Stomach (tissue), 4 donors: ENCODE data around the gene FOXN3.

Experiments used
- POLR2AphosphoS5 ChIP-seq, 3 donors: sonication (generic); formaldehyde crosslinking; IDR thresholded peaks; one replicate each; pipeline ENCODE4 v1.6.1; 2016; ENCODE audit warnings: antibody characterized with exemption in 3 of 3
- TF ChIP-seq, protein P1 (sequence below), 7 experiments: fragments of 450-650 bp in 4 of 7; fragments of 200-600 bp in 3 of 7; sonication (generic) in 3 of 7; IDR thresholded peaks; one replicate each; pipeline ENCODE4 v1.5.1; 2016 to 2019; ENCODE audit warnings: antibody characterized with exemption in 7 of 7, control low read depth in 2 of 7, mild to moderate bottlenecking in 1 of 7

DNA sequence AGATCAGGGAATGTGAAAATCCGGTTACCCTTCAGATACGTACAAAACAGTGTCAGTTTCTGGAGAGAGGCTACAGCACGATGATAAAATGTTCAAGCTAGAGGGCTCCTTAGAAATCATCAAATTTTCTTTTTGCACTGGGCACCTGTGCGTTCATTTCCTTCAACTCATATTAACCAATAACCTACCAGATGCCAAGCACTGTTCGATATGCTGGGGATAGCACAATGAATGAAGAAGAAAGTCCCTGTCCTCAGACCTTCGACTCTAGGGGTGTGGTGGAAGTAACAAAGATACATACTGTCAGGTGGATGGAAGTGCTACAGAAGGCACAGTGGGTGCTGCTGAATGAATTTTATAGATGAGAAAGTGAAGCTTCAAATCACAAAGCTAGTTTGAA is 172.3 kb downstream of the FOXN3 start:
- no peak for TF ChIP-seq POLR2AphosphoS5 (IDR thresholded peaks at IDR 0.05)
- TF ChIP-seq, protein P1, sequence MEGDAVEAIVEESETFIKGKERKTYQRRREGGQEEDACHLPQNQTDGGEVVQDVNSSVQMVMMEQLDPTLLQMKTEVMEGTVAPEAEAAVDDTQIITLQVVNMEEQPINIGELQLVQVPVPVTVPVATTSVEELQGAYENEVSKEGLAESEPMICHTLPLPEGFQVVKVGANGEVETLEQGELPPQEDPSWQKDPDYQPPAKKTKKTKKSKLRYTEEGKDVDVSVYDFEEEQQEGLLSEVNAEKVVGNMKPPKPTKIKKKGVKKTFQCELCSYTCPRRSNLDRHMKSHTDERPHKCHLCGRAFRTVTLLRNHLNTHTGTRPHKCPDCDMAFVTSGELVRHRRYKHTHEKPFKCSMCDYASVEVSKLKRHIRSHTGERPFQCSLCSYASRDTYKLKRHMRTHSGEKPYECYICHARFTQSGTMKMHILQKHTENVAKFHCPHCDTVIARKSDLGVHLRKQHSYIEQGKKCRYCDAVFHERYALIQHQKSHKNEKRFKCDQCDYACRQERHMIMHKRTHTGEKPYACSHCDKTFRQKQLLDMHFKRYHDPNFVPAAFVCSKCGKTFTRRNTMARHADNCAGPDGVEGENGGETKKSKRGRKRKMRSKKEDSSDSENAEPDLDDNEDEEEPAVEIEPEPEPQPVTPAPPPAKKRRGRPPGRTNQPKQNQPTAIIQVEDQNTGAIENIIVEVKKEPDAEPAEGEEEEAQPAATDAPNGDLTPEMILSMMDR (IDR thresholded peaks at IDR 0.05) = no peak
